SK-N-SH treated with all-trans-retinoic acid at 6 μM for 48 hours (cell line): ENCODE measurements around the gene SIRT2.

Source experiments
- ATAC-seq: fragments of 200-7000 bp; cut with Tn5 transposase; 3 replicates; pipeline ENCODE4 v1.9.1; 2020; ENCODE audit warnings: mild to moderate bottlenecking, moderate library complexity
- ARNTL ChIP-seq: fragments of 450-650 bp; formaldehyde crosslinking; IDR thresholded peaks from 2 replicates; pipeline ENCODE4 v1.5.0; 2020; ENCODE audit warnings: low read depth, mild to moderate bottlenecking, moderate library complexity, borderline replicate concordance
- BACH2 ChIP-seq: fragments of 250-450 bp; sonication (Bioruptor Pico); IDR thresholded peaks from 2 replicates; pipeline ENCODE4 v1.9.0; 2021; ENCODE audit warnings: mild to moderate bottlenecking, borderline replicate concordance
- CSDC2 ChIP-seq: fragments of 250-450 bp; sonication (Bioruptor Pico); IDR thresholded peaks from 2 replicates; pipeline ENCODE4 v1.5.0; 2020; ENCODE audit warnings: mild to moderate bottlenecking, moderate library complexity
- CSRNP3 ChIP-seq: fragments of 250-450 bp; sonication (Bioruptor Pico); IDR thresholded peaks from 2 replicates; pipeline ENCODE4 v1.5.1; 2021; ENCODE audit warnings: mild to moderate bottlenecking, moderate library complexity
- ESRRG ChIP-seq: fragments of 250-450 bp; sonication (Bioruptor Pico); IDR thresholded peaks from 2 replicates; pipeline ENCODE4 v1.6.1; 2021; ENCODE audit warnings: mild to moderate bottlenecking
- ISL1 ChIP-seq: fragments of 250-450 bp; sonication (Bioruptor Pico); IDR thresholded peaks from 2 replicates; pipeline ENCODE4 v2.1.2; 2022; ENCODE audit warnings: mild to moderate bottlenecking, moderate library complexity
- OSR1 ChIP-seq: fragments of 250-450 bp; sonication (Bioruptor Pico); IDR thresholded peaks from 2 replicates; pipeline ENCODE4 v1.8.0; 2022; ENCODE audit warnings: moderate library complexity, mild to moderate bottlenecking, inconsistent platforms
- PATZ1 ChIP-seq: fragments of 250-450 bp; sonication (Bioruptor Pico); IDR thresholded peaks from 2 replicates; pipeline ENCODE4 v1.8.0; 2020; ENCODE audit warnings: mild to moderate bottlenecking, moderate library complexity, borderline replicate concordance
- POU6F1 ChIP-seq: fragments of 250-450 bp; sonication (Bioruptor Pico); IDR thresholded peaks from 2 replicates; pipeline ENCODE4 v1.8.0; 2021; ENCODE audit warnings: low read depth, mild to moderate bottlenecking, moderate library complexity, borderline replicate concordance
- PPARA ChIP-seq: fragments of 250-450 bp; sonication (Bioruptor Pico); IDR thresholded peaks from 2 replicates; pipeline ENCODE4 v1.5.0; 2020; ENCODE audit warnings: mild to moderate bottlenecking, borderline replicate concordance
- RARB ChIP-seq: fragments of 250-450 bp; sonication (Bioruptor Pico); IDR thresholded peaks from 2 replicates; pipeline ENCODE4 v1.8.0; 2021; ENCODE audit warnings: mild to moderate bottlenecking, moderate library complexity
- SNAI2 ChIP-seq: fragments of 250-450 bp; sonication (Bioruptor Pico); IDR thresholded peaks from 2 replicates; pipeline ENCODE4 v1.5.0; 2020; ENCODE audit warnings: mild to moderate bottlenecking, moderate library complexity
- TCF4 ChIP-seq: fragments of 250-450 bp; sonication (Bioruptor Pico); IDR thresholded peaks from 2 replicates; pipeline ENCODE4 v1.8.0; 2021; ENCODE audit warnings: mild to moderate bottlenecking, moderate library complexity, borderline replicate concordance
- TOX ChIP-seq: fragments of 250-450 bp; sonication (Bioruptor Pico); IDR thresholded peaks from 2 replicates; pipeline ENCODE4 v1.8.0; 2021; ENCODE audit warnings: mild to moderate bottlenecking, moderate library complexity, borderline replicate concordance
- TSHZ2 ChIP-seq: fragments of 250-450 bp; sonication (Bioruptor Pico); IDR thresholded peaks from 2 replicates; pipeline ENCODE4 v1.5.0; 2020; ENCODE audit warnings: mild to moderate bottlenecking, moderate library complexity
- ZC3H10 ChIP-seq: fragments of 250-450 bp; sonication (Bioruptor Pico); IDR thresholded peaks from 2 replicates; pipeline ENCODE4 v1.5.1; 2021; ENCODE audit warnings: mild to moderate bottlenecking, moderate library complexity
- ZFP3 ChIP-seq: fragments of 250-450 bp; sonication (Bioruptor Pico); IDR thresholded peaks from 2 replicates; pipeline ENCODE4 v1.5.0; 2020; ENCODE audit warnings: mild to moderate bottlenecking, moderate library complexity
- ZFP30 ChIP-seq: fragments of 450-650 bp; formaldehyde crosslinking; IDR thresholded peaks from 2 replicates; pipeline ENCODE4 v1.5.0; 2022; ENCODE audit warnings: mild to moderate bottlenecking, moderate library complexity
- ZNF565 ChIP-seq: fragments of 450-650 bp; formaldehyde crosslinking; conservative IDR thresholded peaks from 2 replicates; pipeline ENCODE4 v1.5.0; 2020; ENCODE audit warnings: low read depth, mild to moderate bottlenecking, moderate library complexity
- ZNF70 ChIP-seq: fragments of 450-650 bp; formaldehyde crosslinking; IDR thresholded peaks from 2 replicates; pipeline ENCODE4 v1.5.0; 2020; ENCODE audit warnings: mild to moderate bottlenecking, moderate library complexity
- ZNF8 ChIP-seq: fragments of 450-650 bp; formaldehyde crosslinking; IDR thresholded peaks from 2 replicates; pipeline ENCODE4 v1.5.0; 2020; ENCODE audit warnings: mild to moderate bottlenecking, moderate library complexity

Gene SIRT2

GRCh38 chr19:38838986-38839761 is 60.2 kb downstream of the SIRT2 start:
- 0 out of 2 replicates have a peak, but pooled peaks have one; percentile 8 for TF ChIP-seq SNAI2 (CRISPR knock-in tag)
- no peak for TF ChIP-seq CSRNP3 (CRISPR knock-in tag)
- ATAC-seq, result no peak

GRCh38 chr19:38838208-38838985 is 61.0 kb downstream of the SIRT2 start:
- TF ChIP-seq ZNF8 (CRISPR knock-in tag) (no peak), ZNF70 (no peak), ZFP3 (CRISPR knock-in tag) (no peak), ISL1 (CRISPR knock-in tag) (no peak), PATZ1 (CRISPR knock-in tag) (no peak), ZC3H10 (no peak), ARNTL (no peak), TSHZ2 (CRISPR knock-in tag) (no peak), ZFP30 (CRISPR knock-in tag) (no peak), TCF4 (CRISPR knock-in tag) (no peak), PPARA (no peak), TOX (CRISPR knock-in tag) (no peak), RARB (CRISPR knock-in tag) (no peak), CSRNP3 (CRISPR knock-in tag) (no peak), CSDC2 (CRISPR knock-in tag) (no peak), BACH2 (CRISPR knock-in tag) (no peak), ESRRG (CRISPR knock-in tag) (no peak), POU6F1 (CRISPR knock-in tag) (no peak), OSR1 (CRISPR knock-in tag) (no peak), ZNF565 (CRISPR knock-in tag) (no peak)
- ATAC-seq, result no peak; the same call in 2 of the 3 replicates
